ENCODE data around the gene HDAC9.

DNA sequence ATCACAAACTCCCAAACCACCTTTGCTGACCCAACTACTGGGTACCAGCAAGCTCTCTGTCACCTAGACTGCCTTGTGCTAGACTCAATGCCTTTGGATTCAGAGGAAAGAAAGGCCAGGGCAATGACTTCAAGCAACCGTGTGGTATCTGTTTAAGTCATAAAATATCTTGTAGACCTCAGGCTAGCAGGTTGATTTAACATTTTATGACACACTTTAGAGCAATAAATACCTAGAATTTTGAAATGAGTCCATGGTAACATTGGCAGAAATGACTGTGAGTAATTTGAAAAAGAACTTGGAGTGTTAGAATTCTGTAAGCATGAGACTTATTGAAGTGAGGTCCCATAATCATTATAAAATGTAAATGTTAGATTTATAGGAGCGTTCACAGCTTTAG lies 534.7 kb downstream of the HDAC9 start:
- TF ChIP-seq, protein P1, sequence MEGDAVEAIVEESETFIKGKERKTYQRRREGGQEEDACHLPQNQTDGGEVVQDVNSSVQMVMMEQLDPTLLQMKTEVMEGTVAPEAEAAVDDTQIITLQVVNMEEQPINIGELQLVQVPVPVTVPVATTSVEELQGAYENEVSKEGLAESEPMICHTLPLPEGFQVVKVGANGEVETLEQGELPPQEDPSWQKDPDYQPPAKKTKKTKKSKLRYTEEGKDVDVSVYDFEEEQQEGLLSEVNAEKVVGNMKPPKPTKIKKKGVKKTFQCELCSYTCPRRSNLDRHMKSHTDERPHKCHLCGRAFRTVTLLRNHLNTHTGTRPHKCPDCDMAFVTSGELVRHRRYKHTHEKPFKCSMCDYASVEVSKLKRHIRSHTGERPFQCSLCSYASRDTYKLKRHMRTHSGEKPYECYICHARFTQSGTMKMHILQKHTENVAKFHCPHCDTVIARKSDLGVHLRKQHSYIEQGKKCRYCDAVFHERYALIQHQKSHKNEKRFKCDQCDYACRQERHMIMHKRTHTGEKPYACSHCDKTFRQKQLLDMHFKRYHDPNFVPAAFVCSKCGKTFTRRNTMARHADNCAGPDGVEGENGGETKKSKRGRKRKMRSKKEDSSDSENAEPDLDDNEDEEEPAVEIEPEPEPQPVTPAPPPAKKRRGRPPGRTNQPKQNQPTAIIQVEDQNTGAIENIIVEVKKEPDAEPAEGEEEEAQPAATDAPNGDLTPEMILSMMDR (IDR thresholded peaks at IDR 0.05): no peak
- TF ChIP-seq POLR2A (IDR thresholded peaks at IDR 0.05): no peak
- no peak for TF ChIP-seq EP300 (IDR thresholded peaks at IDR 0.05)
- TF ChIP-seq POLR2AphosphoS5 (IDR thresholded peaks at IDR 0.05): no peak
